OCI-LY1 (cell line): Measurements from ENCODE around the gene BCCIP.

Source experiments
- H2AFZ ChIP-seq: fragments of 200-600 bp; sonication (generic), shearing (Covaris generic); 2 replicates; pipeline ENCODE4 v1.6.0; 2014; ENCODE audit warnings: antibody characterized with exemption, mild to moderate bottlenecking, low read length
- H3F3A ChIP-seq: fragments of 200-600 bp; sonication (generic), shearing (Covaris generic); 2 replicates; pipeline ENCODE4 v1.6.0; 2014; ENCODE audit warnings: mild to moderate bottlenecking, antibody characterized with exemption, low read length, moderate library complexity; ENCODE audit not compliant: insufficient read depth
- H3K27ac ChIP-seq: fragments of 200-600 bp; sonication (generic); 2 replicates; pipeline ENCODE4 v1.5.1; 2014; ENCODE audit warnings: low read length, mixed run types, mild to moderate bottlenecking, low read depth; ENCODE audit not compliant: poor library complexity, severe bottlenecking
- H3K27me3 ChIP-seq: fragments of 200-600 bp; sonication (generic); 2 replicates; pipeline ENCODE4 v1.6.0; 2014; ENCODE audit warnings: antibody characterized with exemption, mild to moderate bottlenecking, low read length, moderate library complexity; ENCODE audit not compliant: insufficient read depth
- H3K36me3 ChIP-seq: fragments of 200-600 bp; sonication (generic); 2 replicates; pipeline ENCODE4 v1.6.1; 2014; ENCODE audit warnings: mild to moderate bottlenecking, antibody characterized with exemption, low read length, moderate library complexity, mixed read lengths; ENCODE audit not compliant: insufficient read depth
- H3K4me1 ChIP-seq: fragments of 200-600 bp; sonication (generic); 2 replicates; pipeline ENCODE4 v1.5.1; 2014; ENCODE audit warnings: mild to moderate bottlenecking, low read length, moderate library complexity; ENCODE audit not compliant: insufficient read depth, severe bottlenecking
- H3K4me2 ChIP-seq: fragments of 200-600 bp; sonication (generic), shearing (Covaris generic); 2 replicates; pipeline ENCODE4 v1.6.1; 2014; ENCODE audit warnings: low read length
- H3K4me3 ChIP-seq: fragments of 200-600 bp; sonication (generic); 2 replicates; pipeline ENCODE4 v1.5.1; 2014; ENCODE audit warnings: low read length, low read depth, mild to moderate bottlenecking, mixed read lengths; ENCODE audit not compliant: poor library complexity, severe bottlenecking
- H3K79me2 ChIP-seq: fragments of 200-600 bp; shearing (Covaris generic); 2 replicates; pipeline ENCODE4 v1.6.1; 2016; ENCODE audit warnings: mixed run types, low read length, mixed read lengths; ENCODE audit not compliant: insufficient read depth
- H3K9ac ChIP-seq: fragments of 200-600 bp; sonication (generic), shearing (Covaris generic); 2 replicates; pipeline ENCODE4 v1.6.1; 2014; ENCODE audit warnings: mild to moderate bottlenecking, low read length, mixed read lengths
- H3K9me2 ChIP-seq: fragments of 200-600 bp; sonication (generic), shearing (Covaris generic); 2 replicates; pipeline ENCODE4 v1.6.1; 2014; ENCODE audit warnings: low read depth, mild to moderate bottlenecking, low read length, mixed read lengths
- H3K9me3 ChIP-seq: fragments of 200-600 bp; shearing (Covaris generic); 2 replicates; pipeline ENCODE4 v1.6.1; 2014; ENCODE audit warnings: low read length, mixed read lengths
- H4K20me1 ChIP-seq: fragments of 200-600 bp; sonication (generic), shearing (Covaris generic); 2 replicates; pipeline ENCODE4 v1.6.0; 2016; ENCODE audit warnings: mild to moderate bottlenecking, low read length; ENCODE audit not compliant: insufficient read depth
- CTCF ChIP-seq: fragments of 200-600 bp; sonication (generic), shearing (Covaris generic); IDR thresholded peaks from 2 replicates; pipeline ENCODE4 v1.5.1; 2017; ENCODE audit warnings: mild to moderate bottlenecking, antibody characterized with exemption, low read length, moderate library complexity, mixed read lengths
- EZH2 ChIP-seq: fragments of 200-600 bp; sonication (generic), shearing (Covaris generic); IDR thresholded peaks from 2 replicates; pipeline ENCODE4 v1.8.0; 2017; ENCODE audit warnings: borderline replicate concordance, mixed run types, mild to moderate bottlenecking, antibody characterized with exemption, low read length, moderate library complexity, mixed read lengths

BCCIP gene

GRCh38 chr10:125843603-125844329 lies 20.4 kb downstream of the BCCIP start:
- no peak overlapping the region for H2AFZ ChIP-seq
- H4K20me1 ChIP-seq = no peaks in the 10 kb centered on the region
- H3F3A ChIP-seq = no peaks in the 10 kb centered on the region
- no peak overlapping the region for H3K4me2 ChIP-seq
- H3K9me2 ChIP-seq = no peaks in the 10 kb centered on the region
- TF ChIP-seq EZH2 (no peak), CTCF (no peak)
- peaks cover 11% of the 10 kb centered on the region for H3K36me3 ChIP-seq
- no peaks in the 10 kb centered on the region for H3K79me2 ChIP-seq
- no peaks in the 10 kb centered on the region for H3K4me1 ChIP-seq
- H3K9me3 ChIP-seq = no peaks in the 10 kb centered on the region
- H3K27ac ChIP-seq = no peak overlapping the region
- H3K4me3 ChIP-seq = no peak overlapping the region
- no peak overlapping the region for H3K9ac ChIP-seq
- no peaks in the 10 kb centered on the region for H3K27me3 ChIP-seq

GRCh38 chr10:125844751-125845221 lies 21.4 kb downstream of the BCCIP start:
- Histone ChIP-seq H3K27me3 (no peaks in the 10 kb centered on the region), H3K27ac (no peak overlapping the region), H3F3A (no peaks in the 10 kb centered on the region), H3K36me3 (peaks cover 11% of the 10 kb centered on the region), H3K9ac (no peak overlapping the region), H3K4me3 (no peak overlapping the region), H3K9me2 (no peaks in the 10 kb centered on the region), H3K79me2 (no peaks in the 10 kb centered on the region), H2AFZ (no peak overlapping the region), H3K4me1 (no peaks in the 10 kb centered on the region), H4K20me1 (no peaks in the 10 kb centered on the region), H3K4me2 (no peak overlapping the region), H3K9me3 (no peaks in the 10 kb centered on the region)
- TF ChIP-seq EZH2 (no peak), CTCF (no peak)

- no peaks in the 10 kb centered on the region for H3K9me3 ChIP-seq
- no peak for TF ChIP-seq EZH2
- TF ChIP-seq CTCF = no peak
Observed at GRCh38 chr10:125845617-125846016, 22.3 kb downstream of the BCCIP start.

More at GRCh38 chr10:125845617-125846016, 22.3 kb downstream of the BCCIP start:
- peaks cover 11% of the 10 kb centered on the region for H3K36me3 ChIP-seq
- no peaks in the 10 kb centered on the region for H3K9me2 ChIP-seq
- no peak overlapping the region for H3K4me3 ChIP-seq
- H3K9ac ChIP-seq = no peak overlapping the region
- H3F3A ChIP-seq = no peaks in the 10 kb centered on the region
- no peak overlapping the region for H2AFZ ChIP-seq
- no peak overlapping the region for H3K27ac ChIP-seq
- H3K79me2 ChIP-seq = no peaks in the 10 kb centered on the region
- no peaks in the 10 kb centered on the region for H3K27me3 ChIP-seq
- H3K4me1 ChIP-seq = no peaks in the 10 kb centered on the region
- H3K4me2 ChIP-seq = no peak overlapping the region
- H4K20me1 ChIP-seq = no peaks in the 10 kb centered on the region
